K562 (cell line): Measurements from ENCODE around the gene SLC24A4. TPM values are rescaled to one million over a fixed set of nuclear protein-coding genes. Genes with fewer than 3 reads are reported as not detected.

Source experiments
- ATAC-seq: fragments of 200-7000 bp; cut with Tn5 transposase; 3 replicates; pipeline ENCODE4 v1.9.1; 2020; ENCODE audit warnings: moderate library complexity
- BruUV-seq: library from RNA; stranded (reverse); fragments of 400-500 nt; replicated peaks from 2 replicates; lab custom pipeline; 2021; lab: Mats Ljungman, UMichigan
- CTCF ChIA-PET: fragments of 300-600 bp; formaldehyde crosslinking; extraction: SDS; loops from one replicate; lab custom pipeline; 2021; ENCODE audit warnings: low intra/inter-chr PET ratio; lab: Yijun Ruan, JAX
- POLR2A ChIA-PET: fragments of 300-600, 350-650 bp; sonication (Branson Sonifier 250); formaldehyde crosslinking; extraction: SDS; loops from one replicate; lab custom pipeline; 2021; ENCODE audit warnings: antibody characterized with exemption, inconsistent platforms; lab: Yijun Ruan, JAX
- DNase-seq, 4 experiments: peaks; one replicate each; pipeline versions ENCODE4 v3.0.0 to v3.0.0-alpha.2; 2011 to 2018; ENCODE audit warnings: low spot score in 3 of 4, mixed read lengths in 3 of 4; ENCODE audit errors: extremely low read depth in 1 of 4
- FAIRE-seq: peaks from 2 replicates; lab custom pipeline; 2011; peaks lifted over from hg19 to GRCh38; lab: Jason Lieb, UNC
- H2AFZ ChIP-seq: 2 replicates; pipeline ENCODE4 v1.6.0; 2011; ENCODE audit warnings: low read depth, low read length, control low read depth, inconsistent platforms
- H3K27ac ChIP-seq: fragments of 200-600 bp; 3 replicates; pipeline ENCODE4 v1.8.0; 2011; ENCODE audit warnings: low read depth, mild to moderate bottlenecking, control low read depth, inconsistent platforms, low read length, moderate library complexity, mixed read lengths; ENCODE audit errors: extremely low read depth
- H3K27me3 ChIP-seq, 2 experiments: fragments of 300-600 bp in 1 of 2; 2 replicates in 1 of 2; 3 replicates in 1 of 2; pipeline versions ENCODE4 v1.6.0 to v1.8.0; 2011; ENCODE audit warnings: inconsistent platforms in 2 of 2, low read length in 2 of 2, mild to moderate bottlenecking in 1 of 2, mixed read lengths in 1 of 2, moderate library complexity in 1 of 2; ENCODE audit not compliant: control insufficient read depth in 2 of 2, insufficient read depth in 2 of 2
- H3K36me3 ChIP-seq: fragments of 300-600 bp; 3 replicates; pipeline ENCODE4 v1.8.0; 2011; ENCODE audit warnings: mild to moderate bottlenecking, low read length, inconsistent platforms; ENCODE audit not compliant: control insufficient read depth, insufficient read depth
- H3K4me1 ChIP-seq, 2 experiments: fragments of 200-600 bp in 1 of 2; replicated peaks in 1 of 2; 2 replicates in 1 of 2; 3 replicates in 1 of 2; pipeline versions ENCODE4 v1.5.1 to v1.8.0; 2011; ENCODE audit warnings: inconsistent platforms in 2 of 2, low read length in 2 of 2, mild to moderate bottlenecking in 1 of 2, mixed read lengths in 1 of 2, moderate library complexity in 1 of 2; ENCODE audit not compliant: control insufficient read depth in 2 of 2, insufficient read depth in 2 of 2
- H3K4me2 ChIP-seq: 2 replicates; pipeline ENCODE4 v1.6.1; 2011; ENCODE audit warnings: low read length, control low read depth, inconsistent platforms, mixed read lengths; ENCODE audit not compliant: insufficient read depth
- H3K4me3 ChIP-seq: fragments of 200-600 bp; sonication (generic), shearing (Covaris generic); 2 replicates; pipeline ENCODE4 v1.5.1; 2016; ENCODE audit warnings: control low read depth, inconsistent platforms
- H3K79me2 ChIP-seq: fragments of 200-600 bp; 3 replicates; pipeline ENCODE4 v1.8.0; 2011; ENCODE audit warnings: low read length, inconsistent platforms; ENCODE audit not compliant: control insufficient read depth, insufficient read depth
- H3K9ac ChIP-seq, 2 experiments: 2 replicates each; pipeline versions ENCODE4 v1.6.0 to v1.6.1; 2011; ENCODE audit warnings: low read depth in 2 of 2, low read length in 2 of 2, control low read depth in 1 of 2, inconsistent platforms in 1 of 2, mild to moderate bottlenecking in 1 of 2, mixed read lengths in 1 of 2; ENCODE audit not compliant: insufficient read depth in 1 of 2
- H3K9me1 ChIP-seq: one replicate; pipeline ENCODE4 v1.6.0; 2011; ENCODE audit warnings: inconsistent platforms, mild to moderate bottlenecking, low read length, moderate library complexity; ENCODE audit not compliant: control insufficient read depth, insufficient read depth
- H3K9me3 ChIP-seq: replicated peaks from 2 replicates; pipeline ENCODE4 v1.5.1; 2011; ENCODE audit warnings: low read depth, low read length, inconsistent platforms; ENCODE audit not compliant: control insufficient read depth, insufficient read depth
- H4K20me1 ChIP-seq: replicated peaks from 2 replicates; pipeline ENCODE4 v1.6.1; 2011; ENCODE audit warnings: low read length, inconsistent platforms, mixed read lengths; ENCODE audit not compliant: control insufficient read depth, insufficient read depth
- ARID2 ChIP-seq: fragments of 450-650 bp; IDR thresholded peaks from 2 replicates; pipeline ENCODE4 v1.6.1; 2017; ENCODE audit warnings: antibody characterized with exemption, mild to moderate bottlenecking
- KAT7 ChIP-seq: sonication (generic); formaldehyde crosslinking; IDR thresholded peaks from 2 replicates; pipeline ENCODE4 v1.8.0; 2022; ENCODE audit warnings: missing genetic modification reagents, mild to moderate bottlenecking, borderline replicate concordance
- L3MBTL2 ChIP-seq: fragments of 450-650 bp; IDR thresholded peaks from 2 replicates; pipeline ENCODE4 v1.6.1; 2016; ENCODE audit warnings: mild to moderate bottlenecking, moderate library complexity
- SRSF9 ChIP-seq: fragments of 200-400 bp; formaldehyde crosslinking; IDR thresholded peaks from 2 replicates; pipeline ENCODE4 v1.6.1; 2017; ENCODE audit warnings: low read depth, low read length, borderline replicate concordance
- TGIF2 ChIP-seq: sonication (generic); formaldehyde crosslinking; IDR thresholded peaks from 2 replicates; pipeline ENCODE4 v1.8.1; 2022; ENCODE audit warnings: mild to moderate bottlenecking, missing genetic modification reagents, moderate library complexity
- ZNF184 ChIP-seq: sonication (generic); formaldehyde crosslinking; IDR thresholded peaks from 2 replicates; pipeline ENCODE4 v1.5.0; 2020; ENCODE audit warnings: missing genetic modification reagents
- ZNF311 ChIP-seq: fragments of 250-450 bp; sonication (Bioruptor Pico); IDR thresholded peaks from 2 replicates; pipeline ENCODE4 v1.4.0; 2020; ENCODE audit warnings: mild to moderate bottlenecking, moderate library complexity
- ZSCAN32 ChIP-seq: fragments of 450-650 bp; formaldehyde crosslinking; IDR thresholded peaks from 2 replicates; pipeline ENCODE4 v1.4.0; 2020; ENCODE audit warnings: mild to moderate bottlenecking, moderate library complexity
- WGBS: fragments of 100-300 bp; shearing (Covaris generic); methylation state at CpG from one replicate; pipeline ENCODE4 v1.1.6; 2016; ENCODE audit warnings: low coverage, mixed read lengths; ENCODE audit not compliant: insufficient coverage; ENCODE audit errors: missing lambda C conversion rate; 5-methylcytosine and 5-hydroxymethylcytosine counted together
- in situ Hi-C: fragments of 300-500 bp; cut with MboI; formaldehyde crosslinking; loops from 4 replicates; pipeline ENCODE4 v1.15.0; 2018; ENCODE audit warnings: inconsistent platforms, mixed read lengths
- intact Hi-C: fragments of 100-400 bp; cut with micrococcal nuclease; formaldehyde crosslinking; loops from 2 replicates; pipeline ENCODE4 v1.14.2; 2022
- polyA plus RNA-seq, 8 experiments: library from polyadenylated mRNA; depleted of rRNA in 4 of 8; stranded (reverse) in 5 of 8; unstranded in 3 of 8; fragments of >200 nt; fragmentation: Nextera tagmentation in 2 of 8; fragmentation: Illumina TruSeq in 1 of 8; extraction: Ambion mirVana in 2 of 8; extraction: Trizol in 1 of 8; gene quantifications; 2 replicates each; pipeline versions ENCODE4 v1.2.1 to v1.2.3, GENCODE V29; 2011 to 2014; ENCODE audit warnings: inconsistent platforms in 1 of 8, missing spikeins in 1 of 8
- total RNA-seq, 7 experiments: library from RNA; depleted of rRNA in 6 of 7; stranded (reverse); fragments of >200 nt in 6 of 7; fragmentation: Illumina TruSeq in 2 of 7; extraction: Trizol in 2 of 7; gene quantifications; 2 replicates each; pipeline versions ENCODE4 v1.2.1 to v1.2.3, GENCODE V29; 2011 to 2021; ENCODE audit warnings: low replicate concordance in 1 of 7

The SLC24A4 gene
- total and polyA plus RNA-seq, 9 of the 15 experiments (the other 6 are each of a cell fraction or from before 2014, with no cell fraction given): not detected

DNA sequence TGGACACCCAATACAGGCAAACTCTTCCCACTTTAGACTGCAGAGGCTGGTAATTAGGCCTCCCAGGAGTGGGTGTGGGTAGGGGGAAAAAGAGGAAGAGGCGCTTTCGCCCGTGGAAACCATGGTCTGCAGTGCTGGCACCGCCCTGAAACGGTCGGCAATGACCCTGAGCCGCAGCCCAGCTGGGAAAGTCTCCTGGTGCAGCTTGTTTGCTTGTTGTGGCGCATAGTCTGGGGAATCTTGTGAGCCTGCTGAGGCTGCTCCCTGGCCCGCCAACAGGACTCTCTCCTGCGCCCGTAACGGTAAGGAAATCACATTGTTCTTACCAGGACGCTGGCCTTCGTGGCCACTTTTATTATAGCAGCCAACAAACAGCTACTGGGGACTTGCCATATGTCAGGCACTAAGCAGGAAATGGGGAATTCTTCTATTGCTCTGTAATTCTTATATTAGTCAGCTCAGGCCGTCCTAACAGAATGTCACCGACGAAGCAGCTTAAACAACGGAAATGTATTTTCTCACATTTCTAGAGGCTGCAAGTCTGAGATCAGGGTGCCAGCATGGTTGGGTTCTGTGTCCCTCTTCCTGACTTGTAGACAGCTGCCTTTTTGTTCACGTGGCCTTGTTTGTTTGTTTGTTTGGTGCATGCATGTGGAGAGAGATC, 138.1 kb downstream of the SLC24A4 start:
- Histone ChIP-seq H3K9me1 (no peaks in the 10 kb centered on the region), H3K4me3 (no peak overlapping the region), H3K9me3 (no peaks in the 10 kb centered on the region), H3K9ac (no peak overlapping the region), H3K4me2 (no peak overlapping the region), H3K27ac (no peak overlapping the region), H4K20me1 (no peaks in the 10 kb centered on the region), H3K27me3 (peaks cover 5 to 48% of the 10 kb centered on the region in 2 experiments; a peak in 3 of 5 replicates), H2AFZ (no peak overlapping the region), H3K36me3 (no peaks in the 10 kb centered on the region), H3K79me2 (no peaks in the 10 kb centered on the region), H3K4me1 (no peaks in the 10 kb centered on the region)
- no peak for TF ChIP-seq ZNF311 (CRISPR knock-in tag)
- TF ChIP-seq TGIF2: no peak
- no peak for TF ChIP-seq L3MBTL2
- no peak for TF ChIP-seq ZSCAN32 (CRISPR knock-in tag)
- WGBS: 0% methylated on average over 14 of the region's 19 CpGs
- no peak for DNase-seq
- ChIA-PET POLR2A (interaction anchor here (0.8 to 1.3 kb wide), 2 partner anchors 10 kb away, joined by 3 to 4 read pairs; no protein-coding TSS in a partner anchor), CTCF (no interaction called here)
- no peak for ATAC-seq
- FAIRE-seq: no peak
- BruUV-seq: no TSS peak
- intact Hi-C loops (no loop called here), in situ Hi-C loops (no loop called here)

- Histone ChIP-seq H3K9me1 (no peaks in the 10 kb centered on the region), H3K4me2 (no peak overlapping the region), H4K20me1 (no peaks in the 10 kb centered on the region), H3K4me3 (no peak overlapping the region), H3K27me3 (peaks cover 5 to 48% of the 10 kb centered on the region in 2 experiments; a peak in 3 of 5 replicates), H3K4me1 (no peaks in the 10 kb centered on the region), H2AFZ (no peak overlapping the region), H3K79me2 (no peaks in the 10 kb centered on the region), H3K27ac (no peak overlapping the region), H3K36me3 (no peaks in the 10 kb centered on the region), H3K9ac (no peak overlapping the region), H3K9me3 (no peaks in the 10 kb centered on the region)
- ATAC-seq (no peak), DNase-seq (no peak), FAIRE-seq (no peak)
- in situ Hi-C loops: no loop called here
- POLR2A ChIA-PET: no interaction called here
- intact Hi-C loops: no loop called here
- WGBS: 0% methylated on average over 7 of the region's 7 CpGs
- no TSS peak for BruUV-seq
- CTCF ChIA-PET: no interaction called here
- TF ChIP-seq SRSF9: no peak
- no peak for TF ChIP-seq ARID2
- TF ChIP-seq ZNF184 (CRISPR knock-in tag): no peak
- no peak for TF ChIP-seq KAT7 (CRISPR knock-in tag)
Measured at GRCh38 chr14:92461891-92462290, 138.9 kb downstream of the SLC24A4 start.
